Measurements from ENCODE around the gene SLC13A3.

The SLC13A3 gene

DNA sequence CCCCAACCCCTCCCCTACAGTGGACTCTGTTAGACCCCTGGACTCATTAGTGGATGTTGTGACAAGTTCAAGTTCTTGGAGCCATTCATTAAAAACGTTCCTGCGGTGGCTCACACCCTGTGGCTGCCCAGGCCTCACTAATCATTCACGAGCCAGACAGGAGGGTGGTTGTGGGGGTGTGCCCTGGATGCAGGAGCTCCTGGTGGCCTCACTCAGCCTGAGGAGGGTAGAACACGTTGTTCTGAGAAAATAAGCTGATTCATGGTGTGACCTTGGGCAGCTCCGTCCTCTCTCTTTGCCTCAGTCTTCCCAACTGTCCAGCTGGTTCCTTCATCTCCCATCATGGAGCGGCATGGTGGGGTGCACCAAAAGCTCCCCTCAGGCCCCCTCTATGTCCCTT lies 16.7 kb downstream of the SLC13A3 start:
- no peak for DNase-seq

GRCh38 chr20:46631874-46632446 lies 19.3 kb downstream of the SLC13A3 start:
- DNase-seq, result no peak

- DNase-seq, result no peak
Observed at GRCh38 chr20:46631212-46631869, 19.9 kb downstream of the SLC13A3 start.

DNA sequence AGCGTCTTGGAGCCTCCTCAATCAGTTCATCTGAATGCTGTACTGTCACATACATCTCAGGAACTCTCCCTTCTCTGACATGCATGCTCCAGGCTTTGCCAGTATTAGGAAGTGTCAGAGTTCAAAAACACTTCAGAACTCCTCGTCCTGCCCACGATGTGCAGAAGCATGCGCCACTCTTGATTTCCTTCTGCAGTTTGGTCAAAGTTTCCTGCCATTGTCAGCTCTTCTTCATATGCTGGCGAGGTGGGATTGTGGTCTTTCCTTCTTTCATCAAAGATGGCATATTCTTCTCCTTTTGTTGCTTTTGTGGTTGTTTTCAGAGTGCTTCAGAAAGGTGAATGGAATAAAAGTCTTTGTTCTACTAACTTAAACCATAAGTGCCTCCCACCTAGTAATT lies 21.0 kb downstream of the SLC13A3 start:
- DNase-seq, result no peak

DNA sequence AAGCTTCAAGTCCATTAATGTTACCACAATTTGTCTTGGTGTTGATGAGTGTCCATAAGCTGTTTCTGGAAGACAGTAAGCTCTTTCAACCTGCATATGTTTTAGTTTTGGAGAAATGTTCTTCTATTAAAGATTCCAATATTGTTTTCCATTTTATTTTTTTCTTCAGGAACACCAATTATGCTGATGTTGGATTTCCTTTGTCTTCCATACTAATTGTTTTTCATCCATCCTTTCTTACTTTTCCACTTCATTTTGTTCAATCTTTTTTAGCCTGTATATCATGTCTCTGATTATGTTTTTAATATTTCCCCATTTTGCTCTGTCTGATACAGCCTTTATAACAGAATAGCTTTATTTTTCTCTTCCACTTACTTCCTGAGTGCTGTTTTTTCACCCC lies 21.9 kb downstream of the SLC13A3 start:
- DNase-seq, result no peak

DNA sequence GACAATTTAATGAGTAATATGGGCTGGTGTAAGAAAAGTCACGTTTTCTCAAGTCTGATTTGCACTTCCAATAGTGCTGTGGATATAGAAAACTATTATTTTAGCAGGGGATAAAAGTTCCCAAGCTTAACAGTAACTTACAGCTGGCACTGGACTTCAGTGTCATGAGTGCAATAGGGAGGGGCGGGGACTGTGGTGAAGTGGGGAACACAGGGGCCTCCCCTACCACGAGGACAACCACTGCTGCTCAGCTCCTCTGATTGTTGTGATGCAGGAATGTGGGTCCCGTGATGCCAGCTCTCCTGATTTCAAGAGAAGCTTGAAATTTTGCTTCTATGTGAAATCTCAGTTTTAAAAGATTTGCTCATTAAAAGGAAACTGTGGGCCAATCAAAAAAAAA lies 24.0 kb downstream of the SLC13A3 start:
- no peak for DNase-seq

DNA sequence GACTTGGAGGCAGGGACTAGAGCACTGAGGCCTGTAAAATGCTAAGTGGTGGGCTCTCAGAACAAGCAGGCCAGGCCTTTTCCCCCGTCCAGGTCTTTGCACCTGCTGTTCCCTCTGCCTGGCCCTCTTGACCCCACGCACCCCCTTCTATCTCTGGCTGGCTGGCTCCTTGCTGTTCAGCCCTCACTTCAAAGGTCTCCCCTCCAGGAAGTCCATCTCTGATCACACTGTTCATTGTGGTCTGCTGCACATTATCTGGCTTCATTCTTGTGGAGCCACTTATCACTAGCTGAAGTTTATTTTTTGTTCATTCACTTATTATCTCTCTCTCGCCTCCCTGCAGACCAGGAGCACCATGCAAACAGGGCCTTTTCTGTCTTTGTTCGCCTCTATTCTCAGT lies 24.5 kb downstream of the SLC13A3 start:
- DNase-seq, result no peak

DNA sequence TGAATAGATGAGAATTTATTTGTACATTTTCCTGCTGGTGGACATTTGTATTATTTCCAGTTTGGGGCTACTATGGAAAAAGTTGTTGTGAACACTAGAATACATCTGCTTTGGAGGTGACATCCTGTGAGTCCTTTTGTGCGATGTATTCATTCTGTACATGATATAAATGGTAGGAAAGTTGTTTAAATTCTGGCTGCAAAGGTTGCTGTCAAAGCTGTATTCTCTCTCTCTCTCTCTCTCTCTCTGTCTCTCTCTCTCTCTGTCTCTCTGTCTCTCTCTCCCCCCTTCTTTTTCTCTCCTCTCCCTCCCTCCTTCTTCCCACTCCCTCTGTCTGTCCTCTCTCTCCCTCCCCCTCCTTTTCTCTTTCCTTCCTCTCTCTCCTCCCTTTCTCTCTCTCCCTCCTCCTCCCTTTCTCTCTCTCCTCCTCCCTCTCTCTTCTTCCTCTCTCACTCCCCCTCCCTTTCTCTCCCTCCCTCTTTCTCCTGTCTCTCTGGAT lies 25.3 kb downstream of the SLC13A3 start:
- DNase-seq, result no peak

- no peak for DNase-seq
Observed at GRCh38 chr20:46624946-46625345, 26.3 kb downstream of the SLC13A3 start.

GRCh38 chr20:46622165-46622564 lies 29.1 kb downstream of the SLC13A3 start:
- no peak for DNase-seq

- no peak for DNase-seq
Observed at GRCh38 chr20:46621492-46621891, 29.8 kb downstream of the SLC13A3 start.

DNA sequence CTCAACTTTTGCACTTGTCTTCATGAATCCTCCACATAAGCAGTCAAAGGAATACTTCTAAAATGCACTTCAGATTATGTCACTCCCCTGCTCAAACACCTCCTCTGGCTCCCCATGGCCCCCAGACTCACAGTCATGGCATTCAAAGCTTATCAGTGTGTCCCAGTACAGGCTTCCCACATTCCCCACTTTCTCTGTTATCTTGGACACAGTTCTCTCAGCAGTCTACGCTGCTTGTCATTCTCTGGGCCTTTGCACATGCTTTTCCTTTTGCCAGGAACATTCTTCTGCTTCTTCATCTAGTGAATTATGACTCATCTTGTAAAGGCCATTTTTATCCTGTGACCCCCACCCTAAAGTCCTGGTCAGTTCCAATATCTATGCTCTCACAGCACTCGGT lies 31.8 kb downstream of the SLC13A3 start:
- no peak for DNase-seq

- no peak for DNase-seq
Observed at GRCh38 chr20:46618316-46619100, 32.8 kb downstream of the SLC13A3 start.

- DNase-seq, result no peak
Observed at GRCh38 chr20:46614503-46614902, 36.8 kb downstream of the SLC13A3 start.

DNA sequence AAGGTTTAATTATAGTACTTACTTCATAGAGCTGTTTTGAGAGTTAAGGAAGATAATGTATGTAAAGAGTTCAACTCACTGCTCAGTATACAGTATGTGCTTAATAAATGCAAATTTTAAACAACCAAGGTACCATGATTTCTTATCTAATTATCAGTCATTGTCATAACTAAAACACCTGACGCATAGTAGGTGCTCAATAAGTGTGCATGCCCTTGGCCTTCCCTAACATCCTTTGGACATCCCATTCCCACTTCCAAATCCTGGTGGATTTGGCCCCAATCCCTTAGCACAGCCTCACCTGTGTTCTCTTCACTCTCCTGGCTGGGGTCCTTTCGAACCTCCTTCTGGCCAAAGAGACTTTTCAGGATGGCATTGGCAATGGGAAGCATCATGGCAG lies 41.1 kb downstream of the SLC13A3 start:
- no peak for DNase-seq

DNA sequence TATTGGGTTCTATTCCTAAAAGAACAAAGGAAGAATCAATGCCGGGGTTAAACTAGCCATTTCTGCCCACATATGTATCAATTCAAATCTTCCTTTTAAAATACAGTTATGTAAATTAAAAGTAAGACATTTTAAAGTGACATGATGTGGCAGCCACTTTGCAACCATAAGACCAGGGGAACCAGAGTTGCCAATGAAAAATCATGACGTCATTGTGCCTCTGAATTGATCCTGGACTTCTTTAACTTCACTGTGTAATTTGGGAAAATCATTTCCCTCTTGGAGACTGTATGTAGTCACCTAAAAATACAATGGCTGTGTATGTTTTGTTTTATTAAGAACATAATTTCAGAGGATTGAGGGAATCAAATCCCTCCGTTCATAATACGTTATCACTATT lies 42.2 kb downstream of the SLC13A3 start:
- no peak for DNase-seq

DNA sequence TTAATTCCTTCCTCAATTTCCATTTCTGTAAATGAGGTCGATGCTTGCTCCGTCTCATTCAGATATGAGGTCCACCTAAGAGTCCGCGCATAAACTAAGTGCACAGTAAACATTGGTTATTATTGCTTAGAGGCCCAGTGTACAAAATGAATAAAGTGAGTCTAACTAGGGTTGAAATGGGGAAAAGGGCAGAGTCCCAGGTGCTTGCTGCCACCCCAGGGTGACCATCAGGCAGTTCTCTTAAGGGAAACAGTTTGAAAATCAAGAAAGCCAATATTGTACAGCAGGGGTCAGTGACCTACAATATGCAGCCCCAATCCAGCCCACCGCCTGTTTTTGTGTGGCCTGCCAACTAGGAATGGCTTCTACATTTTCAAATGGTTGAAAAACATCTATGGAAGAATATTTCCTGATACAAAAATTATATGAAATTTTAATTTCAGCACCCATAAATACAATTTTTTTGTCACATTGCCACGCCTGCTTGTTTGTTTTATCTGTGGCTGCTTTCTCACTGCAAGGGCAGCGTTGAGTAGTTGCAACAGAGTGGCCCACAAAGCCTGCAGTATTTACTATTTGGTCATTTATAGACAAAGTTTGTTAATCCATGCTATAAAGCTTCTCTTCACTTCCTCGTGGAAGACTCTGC lies 43.3 kb downstream of the SLC13A3 start:
- DNase-seq, result no peak

DNA sequence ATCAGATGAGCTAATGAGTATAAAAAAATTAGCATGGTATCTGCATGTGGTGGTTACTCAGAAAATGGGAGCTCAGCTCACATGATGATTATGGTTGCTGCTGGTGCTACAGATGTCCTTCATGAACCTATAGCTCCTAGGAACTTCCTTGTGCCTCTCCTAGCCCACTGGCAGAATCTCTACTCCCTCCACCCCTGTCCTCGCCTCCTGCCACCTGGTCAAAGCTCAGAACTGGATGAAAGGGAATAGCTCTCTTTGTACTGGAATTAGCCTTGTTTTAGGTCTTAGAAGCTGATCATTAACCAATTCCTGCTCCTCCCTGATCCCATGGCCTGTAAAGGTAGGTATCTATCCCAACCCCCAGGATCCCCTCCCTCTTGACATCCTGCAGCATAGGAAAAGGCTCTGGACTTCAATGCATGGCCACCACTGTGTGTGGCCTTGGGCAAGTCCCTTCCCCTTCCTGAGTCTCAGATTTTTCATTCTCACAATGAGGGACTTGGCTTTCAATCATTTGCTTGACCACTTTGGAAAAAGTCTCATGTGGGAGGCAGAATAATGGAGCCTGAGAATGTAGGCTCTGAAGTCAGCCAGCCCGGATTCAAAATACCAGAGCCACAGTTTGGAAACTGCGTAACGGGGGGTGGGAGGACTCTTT lies 43.9 kb downstream of the SLC13A3 start:
- DNase-seq, result no peak

DNA sequence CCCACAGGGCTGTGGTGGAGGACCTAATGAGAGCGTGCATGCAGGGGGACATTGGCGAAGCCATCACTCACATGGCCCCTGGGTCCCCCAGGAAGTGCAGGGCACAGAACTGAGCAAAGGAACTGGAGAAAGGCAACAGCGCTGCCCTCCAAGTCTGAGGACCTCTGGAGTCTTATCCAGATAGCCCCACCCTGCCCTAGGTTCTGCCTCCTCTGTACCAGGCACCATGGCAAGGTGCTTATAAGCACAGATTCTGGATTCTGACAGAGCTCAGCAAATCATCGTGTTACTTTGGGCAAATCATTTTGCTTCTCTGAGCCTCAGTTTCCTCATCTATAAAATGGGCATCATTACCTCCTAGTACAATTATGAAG lies 44.5 kb downstream of the SLC13A3 start:
- DNase-seq, result no peak

GRCh38 chr20:46605978-46606816 lies 45.1 kb downstream of the SLC13A3 start:
- no peak for DNase-seq

DNA sequence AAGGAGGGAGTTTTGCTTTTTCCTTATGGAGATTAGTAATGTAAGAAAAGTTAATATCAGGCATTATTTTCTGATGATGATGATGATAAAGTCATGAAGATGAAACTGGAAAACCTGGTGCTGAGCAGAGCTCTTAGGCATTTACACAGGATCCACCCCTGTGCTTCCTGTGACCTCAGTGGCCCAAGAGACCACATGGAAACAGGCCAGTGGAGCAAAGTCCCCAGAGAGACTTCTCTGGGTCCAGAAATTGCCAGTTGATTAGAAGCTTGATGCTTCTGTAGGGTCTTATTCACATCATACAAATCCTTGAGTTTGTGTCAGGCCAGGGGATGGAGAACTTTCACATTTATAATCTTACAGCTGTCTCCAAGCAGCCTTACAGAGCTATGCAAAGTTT lies 46.1 kb downstream of the SLC13A3 start:
- DNase-seq, result no peak

DNA sequence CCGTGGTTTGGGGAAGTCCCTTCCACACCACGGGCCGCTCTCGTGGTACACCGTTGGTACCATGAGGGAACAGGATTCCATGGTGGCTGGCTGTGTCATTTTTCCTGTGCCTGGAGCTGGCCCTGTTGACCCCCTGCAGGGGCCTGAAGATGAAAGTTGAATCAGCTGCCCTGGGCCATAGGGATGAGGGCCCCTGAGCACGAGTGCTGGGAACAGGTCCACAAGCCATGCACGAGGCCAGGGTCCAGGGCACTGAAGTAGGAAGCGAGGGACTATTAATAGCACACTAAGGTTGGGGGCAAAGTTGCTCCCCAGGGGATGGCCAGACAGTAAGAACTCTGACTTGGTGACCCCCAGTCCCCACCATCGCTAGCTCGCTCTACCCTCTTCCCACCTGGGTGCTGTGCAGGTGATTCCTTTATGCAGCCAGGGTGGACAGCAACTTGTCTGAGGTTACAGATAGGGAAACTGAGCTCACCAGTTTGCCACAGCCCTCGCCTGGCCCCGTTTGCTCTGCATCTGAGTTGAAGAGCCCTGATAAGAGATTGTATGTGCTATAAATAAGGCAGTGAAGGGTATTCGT lies 46.6 kb downstream of the SLC13A3 start:
- no peak for DNase-seq

Measured in SHP77 (cell line).